ELR (cell line): ENCODE data around the gene ELOVL5.
"Not testable (repeated sequence)": the region's sequence is repeated elsewhere in the genome, so short reads cannot be mapped to it uniquely, and the experiment has no call there.

Experiments used
- DNase-seq: peaks from one replicate; pipeline ENCODE4 v3.0.0-alpha.2; 2015; ENCODE audit warnings: low read depth

ELOVL5 gene

GRCh38 chr6:53359095-53359842, 10.5 kb upstream of the ELOVL5 start:
- peak; percentile 96 for DNase-seq

GRCh38 chr6:53358440-53359094, 9.8 kb upstream of the ELOVL5 start:
- no peak for DNase-seq

GRCh38 chr6:53357576-53358360, 9.0 kb upstream of the ELOVL5 start:
- DNase-seq = no peak

- DNase-seq = no peak
These were observed 4.9 kb upstream of the ELOVL5 start for GRCh38 chr6:53353624-53354023.

GRCh38 chr6:53352360-53352759, 3.6 kb upstream of the ELOVL5 start:
- DNase-seq = no peak

GRCh38 chr6:53349209-53349693, 501 bp upstream of the ELOVL5 start:
- no peak for DNase-seq

GRCh38 chr6:53347921-53348370, 804 bp downstream of the ELOVL5 start:
- DNase-seq = peak; percentile 79

GRCh38 chr6:53347250-53347920, 1.4 kb downstream of the ELOVL5 start:
- peak; percentile 51 for DNase-seq

- not testable (repeated sequence) for DNase-seq
These were observed 2.7 kb downstream of the ELOVL5 start for GRCh38 chr6:53346049-53346448.

- no peak for DNase-seq
These were observed 3.8 kb downstream of the ELOVL5 start for GRCh38 chr6:53344969-53345368.

GRCh38 chr6:53343092-53343491, 5.7 kb downstream of the ELOVL5 start:
- DNase-seq = no peak

GRCh38 chr6:53342217-53342616, 6.5 kb downstream of the ELOVL5 start:
- DNase-seq = no peak

GRCh38 chr6:53340536-53340935, 8.2 kb downstream of the ELOVL5 start:
- no peak for DNase-seq

- no peak for DNase-seq
These were observed 9.3 kb downstream of the ELOVL5 start for GRCh38 chr6:53339424-53339823.

GRCh38 chr6:53338304-53338703, 10.4 kb downstream of the ELOVL5 start:
- DNase-seq = no peak

- no peak for DNase-seq
These were observed 12.7 kb downstream of the ELOVL5 start for GRCh38 chr6:53336070-53336469.

GRCh38 chr6:53335224-53335994, 13.3 kb downstream of the ELOVL5 start:
- DNase-seq = no peak

GRCh38 chr6:53333439-53334408, 15.0 kb downstream of the ELOVL5 start:
- no peak for DNase-seq

GRCh38 chr6:53331678-53332077, 17.1 kb downstream of the ELOVL5 start:
- no peak for DNase-seq

GRCh38 chr6:53330137-53330536, 18.6 kb downstream of the ELOVL5 start:
- no peak for DNase-seq
